Measurements from ENCODE around the gene NPAS2.

NPAS2 gene

GRCh38 chr2:100852999-100853908, 33.3 kb downstream of the NPAS2 start:
- DNase-seq, result no peak

- DNase-seq, result no peak
Observed at GRCh38 chr2:100853909-100854810, 34.2 kb downstream of the NPAS2 start.

- no peak for DNase-seq
Observed at GRCh38 chr2:100855084-100855483, 35.1 kb downstream of the NPAS2 start.

DNA sequence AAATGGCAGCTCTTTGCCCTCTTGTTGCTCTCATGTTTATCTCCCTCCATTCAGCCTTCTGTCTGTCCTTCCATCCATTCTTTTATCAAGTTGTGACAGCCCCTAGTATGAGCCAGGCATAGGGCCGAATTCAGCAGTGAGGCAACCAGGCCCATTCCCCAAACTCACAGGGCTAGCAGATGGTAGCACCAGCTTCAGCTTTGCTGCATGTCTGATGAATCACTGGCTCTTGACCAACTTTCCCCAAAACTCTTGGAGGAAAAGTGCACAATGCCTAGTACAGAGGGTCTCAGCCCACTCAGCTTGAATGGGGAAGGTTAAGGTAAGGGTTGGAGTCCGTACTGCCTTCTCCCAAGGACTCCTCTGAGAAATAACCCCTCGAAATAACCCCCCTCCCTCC, 35.7 kb downstream of the NPAS2 start:
- DNase-seq, result no peak

DNA sequence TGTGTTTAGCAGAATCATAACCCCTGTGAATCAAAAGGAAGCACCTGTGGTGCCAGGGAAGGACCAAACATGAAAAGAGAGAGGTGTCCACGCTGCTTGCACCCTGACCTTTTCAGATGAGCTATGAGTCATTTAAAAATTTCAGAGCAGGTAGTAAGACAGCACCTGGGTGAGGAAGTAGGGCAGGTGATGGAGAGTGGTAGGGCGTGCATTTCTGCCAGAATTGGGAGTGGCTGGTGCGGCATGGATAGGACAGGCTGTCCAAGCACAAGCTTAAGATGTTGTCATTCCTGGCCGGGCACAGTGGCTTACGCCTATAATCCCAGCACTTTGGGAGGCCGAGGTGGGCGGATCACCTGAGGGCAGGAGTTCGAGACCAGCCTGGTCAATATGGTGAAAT, 36.8 kb downstream of the NPAS2 start:
- DNase-seq, result no peak

GRCh38 chr2:100857341-100857740, 37.4 kb downstream of the NPAS2 start:
- DNase-seq, result no peak

DNA sequence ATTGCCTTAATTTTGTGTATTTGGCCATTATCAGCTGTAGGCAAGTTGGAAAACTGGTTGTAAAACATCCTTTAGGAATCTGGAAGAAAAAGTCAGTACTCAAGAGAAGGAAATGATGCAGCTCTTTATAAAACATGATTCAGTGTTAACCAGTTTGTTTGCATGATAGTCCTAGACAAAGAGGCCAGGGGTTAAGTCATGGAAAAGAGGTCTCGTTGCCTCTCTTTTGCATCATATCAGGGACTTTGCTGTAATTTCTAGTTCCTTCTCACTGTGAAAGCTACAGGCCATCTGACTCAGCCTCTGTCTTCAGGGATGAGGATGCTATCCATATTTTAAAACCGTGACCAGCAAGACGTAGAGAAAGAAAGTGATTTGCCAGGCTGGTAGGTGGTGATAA, 38.0 kb downstream of the NPAS2 start:
- DNase-seq, result no peak

DNA sequence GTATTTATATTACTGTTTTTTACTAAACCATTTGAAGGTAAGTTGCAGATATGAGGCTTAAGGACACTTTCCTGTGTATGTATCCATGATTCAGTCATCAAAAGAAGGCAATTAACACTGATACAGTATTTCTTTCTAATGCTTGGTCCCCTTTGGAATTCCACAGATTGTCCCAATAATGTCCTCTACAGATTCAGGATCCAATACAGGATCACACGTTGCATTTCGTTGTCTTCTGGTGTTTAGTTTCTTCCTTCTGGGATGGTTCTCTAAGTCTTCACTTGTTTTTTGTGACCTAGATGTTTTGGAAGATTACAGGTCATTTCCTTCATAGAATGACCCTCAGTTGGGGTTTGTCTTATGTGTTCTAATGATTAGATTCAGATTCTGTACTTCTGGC, 40.0 kb downstream of the NPAS2 start:
- no peak for DNase-seq

DNA sequence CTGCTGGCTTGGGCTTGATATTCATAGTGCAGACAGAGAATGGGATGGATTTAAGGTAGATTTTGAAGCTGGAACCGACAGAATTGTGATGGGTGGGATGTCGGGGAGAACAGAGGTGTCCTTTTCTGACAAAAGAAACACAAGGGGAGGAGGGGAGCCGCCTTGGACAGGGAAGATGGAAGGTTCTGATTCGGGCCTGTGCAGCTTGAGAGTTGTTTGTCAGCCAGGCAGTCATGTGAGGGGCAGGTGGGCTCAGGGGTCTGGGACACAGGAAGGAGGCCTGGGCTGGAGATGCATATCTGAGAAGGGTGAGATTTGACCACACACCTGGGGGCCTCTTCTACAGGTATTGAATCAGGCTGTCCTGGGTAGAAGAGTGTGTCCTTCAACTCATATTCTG, 41.4 kb downstream of the NPAS2 start:
- DNase-seq, result no peak

DNA sequence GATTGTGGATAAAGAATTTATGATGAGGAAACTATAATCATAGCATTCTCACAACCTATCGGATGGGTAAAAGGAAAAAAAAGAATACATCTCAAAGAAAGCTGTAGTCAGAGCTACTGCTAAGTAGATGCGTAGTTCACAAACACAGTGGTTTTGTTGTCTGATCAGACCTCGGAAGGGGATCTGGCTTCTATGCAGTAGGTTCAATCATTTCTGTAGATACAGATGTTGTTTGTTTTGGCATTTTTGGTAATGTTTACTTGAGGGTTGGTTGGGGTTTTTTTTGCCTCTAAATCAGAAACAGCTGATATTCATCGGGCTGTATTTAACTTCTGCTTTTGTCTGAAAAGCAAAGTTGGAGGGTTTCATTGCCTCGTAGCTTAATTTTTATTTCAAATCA, 42.1 kb downstream of the NPAS2 start:
- no peak for DNase-seq

DNA sequence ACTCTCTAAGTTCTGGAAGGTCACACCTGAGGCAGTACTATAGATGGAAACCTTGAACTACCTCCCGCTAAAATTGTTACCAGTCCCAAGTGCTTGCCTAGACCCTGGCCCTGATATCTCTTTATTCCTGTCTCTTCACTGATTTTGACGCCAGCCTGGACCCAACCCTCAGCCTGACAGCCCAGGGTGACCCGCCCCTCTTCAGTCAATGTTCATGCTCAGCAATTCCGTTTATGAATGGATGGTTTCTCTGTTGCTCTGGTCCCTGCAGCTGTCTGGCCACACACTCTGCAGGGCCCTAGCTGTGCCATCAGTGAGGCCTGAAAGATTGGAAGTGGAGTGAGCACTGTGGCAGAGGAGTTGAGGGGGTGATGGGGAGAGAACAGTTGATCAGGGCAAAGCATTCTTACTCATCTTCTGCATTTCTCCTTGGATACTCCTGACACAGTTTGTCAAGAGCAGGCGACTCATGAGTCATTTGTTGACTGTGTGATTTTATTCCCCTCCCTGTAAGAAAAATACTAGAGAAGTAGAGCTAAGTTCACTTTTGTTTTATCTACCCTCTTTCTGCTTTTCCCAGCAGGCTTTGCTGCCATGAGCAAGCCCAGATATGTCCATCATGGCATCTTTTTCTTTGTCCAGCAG, 46.0 kb downstream of the NPAS2 start:
- DNase-seq, result peak in 2 of 58 donors; percentile 9 to 16

DNA sequence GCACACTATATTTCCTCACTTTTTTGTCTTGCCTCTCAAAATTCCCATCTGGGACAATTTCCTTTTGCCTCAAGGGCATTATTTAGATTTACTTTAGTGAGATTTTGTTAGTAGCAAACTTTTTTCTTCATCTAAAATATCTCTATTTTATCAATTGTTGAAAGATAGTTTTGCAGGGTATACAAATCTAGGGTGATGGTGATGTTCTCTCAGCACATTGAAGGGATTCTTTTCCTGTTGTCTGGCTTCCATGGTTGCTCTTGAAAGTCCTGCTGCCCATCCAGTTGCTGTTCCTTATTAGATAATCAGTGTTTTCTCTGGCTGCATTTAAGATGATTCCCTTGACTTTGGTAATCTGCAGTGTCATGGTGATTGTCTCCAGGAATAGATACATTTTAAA, 48.1 kb downstream of the NPAS2 start:
- no peak for DNase-seq

DNA sequence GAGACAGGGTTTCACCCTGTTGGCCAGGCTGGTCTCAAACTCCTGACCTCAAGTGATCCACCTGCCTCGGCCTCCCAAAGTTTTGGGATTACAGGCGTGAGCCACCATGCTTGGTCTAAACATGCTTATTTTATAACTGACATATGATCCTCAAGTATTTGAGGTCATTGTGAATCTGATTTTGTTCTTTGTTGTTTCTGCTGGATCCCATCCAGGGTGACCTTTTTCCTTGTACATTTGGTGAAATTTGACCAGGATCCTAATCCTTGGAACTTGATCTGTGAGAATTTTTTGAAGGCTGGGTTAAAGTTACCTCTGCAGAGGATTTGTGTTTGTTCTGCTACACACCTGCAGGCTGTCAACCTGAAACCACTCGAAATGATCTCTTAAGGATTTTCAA, 49.2 kb downstream of the NPAS2 start:
- DNase-seq, result no peak

- DNase-seq, result no peak
Observed at GRCh38 chr2:100870652-100871531, 51.0 kb downstream of the NPAS2 start.

DNA sequence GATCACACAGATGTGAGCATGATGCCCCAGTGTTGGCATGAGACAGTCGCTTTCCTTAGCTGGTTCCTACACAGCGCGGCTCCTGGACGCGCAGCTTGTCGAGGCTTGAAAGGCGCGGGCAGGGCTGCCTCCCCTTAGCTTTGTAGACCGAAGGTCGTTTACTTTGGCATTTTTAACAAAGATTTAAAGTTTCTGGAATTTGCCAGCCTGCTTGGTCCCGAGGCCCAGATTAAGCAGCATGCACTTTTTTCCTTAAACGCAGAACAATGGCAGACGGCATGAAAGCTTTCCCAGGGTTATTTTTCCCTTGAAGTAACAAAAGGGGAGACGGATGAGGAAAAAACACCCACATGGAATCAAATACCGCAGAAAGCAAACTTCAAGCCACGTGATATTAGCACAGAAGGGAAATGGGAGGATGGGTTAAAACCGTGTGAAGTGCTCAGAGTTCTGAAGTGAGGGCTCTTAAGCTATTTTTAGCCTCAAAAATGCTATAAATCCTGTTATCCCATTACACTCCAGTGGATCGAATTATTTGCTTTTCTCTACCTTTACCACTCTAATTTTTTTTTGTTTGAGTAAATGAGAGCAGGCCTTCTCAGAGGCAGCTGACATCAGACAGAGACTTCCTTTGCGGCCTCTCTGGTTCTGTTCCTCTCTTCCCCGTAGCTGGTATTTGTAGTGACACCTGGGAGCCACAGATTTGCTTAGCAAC, 55.7 kb downstream of the NPAS2 start:
- no peak for DNase-seq

GRCh38 chr2:100876231-100876860, 56.4 kb downstream of the NPAS2 start:
- DNase-seq, result no peak

- no peak for DNase-seq
Observed at GRCh38 chr2:100877555-100877954, 57.6 kb downstream of the NPAS2 start.

- no peak for DNase-seq
Observed at GRCh38 chr2:100878000-100878791, 58.3 kb downstream of the NPAS2 start.

DNA sequence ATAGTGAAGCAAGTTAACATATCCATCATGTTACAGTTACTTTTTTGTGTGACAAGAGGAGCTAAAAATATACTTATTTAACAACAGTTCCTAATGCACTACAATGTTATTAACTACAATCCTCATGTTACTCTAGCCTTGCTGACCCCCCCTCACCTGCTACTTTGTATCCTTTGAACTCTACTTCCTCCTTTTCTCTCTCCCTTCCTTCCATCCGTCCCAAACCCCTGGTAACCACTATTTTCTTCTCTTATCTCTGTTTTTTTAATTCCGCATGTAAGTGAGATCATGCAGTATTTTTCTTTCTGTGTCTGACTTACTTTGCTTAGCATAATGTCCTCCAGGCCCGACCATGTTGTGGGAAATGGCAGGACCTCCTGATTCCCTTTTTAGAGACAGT, 59.4 kb downstream of the NPAS2 start:
- no peak for DNase-seq

All from anterior cingulate cortex (tissue), 58 donors.